SIG-M5 (cell line): ENCODE results near the gene MUC5AC.

ENCODE experiments used
- DNase-seq: peaks from one replicate; lab custom pipeline; 2025; lab: John Stamatoyannopoulos, UW

The MUC5AC gene

DNA sequence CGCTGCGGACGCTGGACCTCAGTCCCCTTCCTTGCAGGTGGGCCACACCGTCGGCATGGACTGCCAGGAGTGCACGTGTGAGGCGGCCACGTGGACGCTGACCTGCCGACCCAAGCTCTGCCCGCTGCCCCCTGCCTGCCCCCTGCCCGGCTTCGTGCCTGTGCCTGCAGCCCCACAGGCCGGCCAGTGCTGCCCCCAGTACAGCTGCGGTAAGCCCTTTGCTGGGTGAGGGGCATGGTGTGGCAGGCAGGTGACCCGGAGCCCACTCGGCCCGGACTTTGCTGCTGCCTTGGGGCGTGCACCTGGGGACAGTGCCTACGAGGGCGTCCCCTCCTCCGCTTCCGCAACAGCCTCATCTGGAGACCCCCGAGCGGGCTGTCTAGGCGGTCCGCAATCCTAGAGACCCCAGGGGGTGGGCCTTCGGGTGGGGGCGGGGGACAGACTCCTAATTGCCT lies 39.7 kb downstream of the MUC5AC start:
- no peak for DNase-seq

DNA sequence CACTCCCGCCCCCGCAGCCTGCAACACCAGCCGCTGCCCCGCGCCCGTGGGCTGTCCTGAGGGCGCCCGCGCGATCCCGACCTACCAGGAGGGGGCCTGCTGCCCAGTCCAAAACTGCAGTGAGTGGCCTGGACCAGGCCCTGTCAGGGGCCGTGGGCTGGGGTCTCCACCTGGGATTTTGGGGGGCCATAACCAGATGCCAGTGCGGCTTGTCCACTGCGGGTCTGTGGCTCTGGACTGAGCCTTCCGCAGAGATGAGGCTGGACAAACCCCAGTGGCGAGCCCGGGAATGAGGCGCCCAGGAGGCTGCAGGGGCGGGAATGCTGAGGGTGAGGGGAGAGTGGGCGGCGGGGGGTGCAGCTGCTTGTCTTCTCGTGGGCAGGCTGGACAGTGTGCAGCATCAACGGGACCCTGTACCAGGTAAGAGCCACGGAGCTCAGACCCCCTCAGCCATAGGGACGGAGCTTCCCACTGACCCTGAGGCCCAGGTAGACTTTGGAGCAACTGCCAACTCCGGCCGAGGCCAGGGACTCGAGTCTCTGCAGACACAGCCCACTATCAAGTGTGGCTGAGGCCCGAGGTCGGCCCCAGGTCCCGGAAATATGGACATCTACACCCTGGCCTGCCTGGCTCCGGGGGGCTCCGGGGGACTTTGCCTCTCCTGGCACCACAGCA lies 40.3 kb downstream of the MUC5AC start:
- no peak for DNase-seq

DNA sequence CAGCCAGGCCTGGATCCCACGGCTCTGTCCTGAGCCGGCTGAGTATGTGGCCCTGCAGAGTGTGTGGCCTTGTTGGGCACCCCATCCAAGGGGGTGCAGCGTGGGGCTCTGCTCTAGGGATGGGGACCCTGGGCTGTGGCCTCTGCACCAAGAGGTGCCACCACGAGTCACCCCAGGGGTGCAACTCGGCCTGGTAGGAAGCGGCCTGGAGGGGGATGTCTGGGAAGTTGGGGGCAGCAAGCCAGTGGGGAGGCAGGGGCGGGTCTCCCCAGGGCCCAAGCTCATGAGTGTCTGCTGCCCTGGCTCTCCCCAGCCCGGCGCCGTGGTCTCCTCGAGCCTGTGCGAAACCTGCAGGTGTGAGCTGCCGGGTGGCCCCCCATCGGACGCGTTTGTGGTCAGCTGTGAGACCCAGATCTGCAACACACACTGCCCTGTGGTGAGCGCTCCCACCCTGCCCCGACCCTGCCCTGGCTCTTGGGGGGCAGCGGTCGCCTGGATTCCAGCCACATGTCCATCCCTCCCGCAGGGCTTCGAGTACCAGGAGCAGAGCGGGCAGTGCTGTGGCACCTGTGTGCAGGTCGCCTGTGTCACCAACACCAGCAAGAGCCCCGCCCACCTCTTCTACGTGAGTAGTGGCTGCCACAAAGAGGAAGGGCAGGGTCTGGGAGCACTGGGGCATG lies 40.9 kb downstream of the MUC5AC start:
- no peak for DNase-seq

DNA sequence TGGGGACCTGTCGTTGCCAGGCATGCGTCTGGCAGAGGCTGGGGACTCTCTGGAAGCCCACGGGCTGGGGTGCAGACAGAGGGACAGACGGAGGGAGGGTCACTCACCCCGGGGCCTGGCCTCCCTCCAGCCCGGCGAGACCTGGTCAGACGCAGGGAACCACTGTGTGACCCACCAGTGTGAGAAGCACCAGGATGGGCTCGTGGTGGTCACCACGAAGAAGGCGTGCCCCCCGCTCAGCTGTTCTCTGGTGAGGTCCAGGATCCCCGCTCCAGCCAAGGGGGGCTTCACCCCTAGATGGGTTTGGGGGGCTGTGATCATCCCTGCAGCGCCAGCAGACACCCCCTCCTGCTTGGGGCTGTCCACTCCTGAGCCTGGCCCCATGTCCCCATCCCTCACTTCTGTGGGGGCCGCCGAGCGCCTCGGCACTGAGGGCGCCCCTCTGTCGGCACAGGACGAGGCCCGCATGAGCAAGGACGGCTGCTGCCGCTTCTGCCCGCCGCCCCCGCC lies 41.5 kb downstream of the MUC5AC start:
- no peak for DNase-seq

DNA sequence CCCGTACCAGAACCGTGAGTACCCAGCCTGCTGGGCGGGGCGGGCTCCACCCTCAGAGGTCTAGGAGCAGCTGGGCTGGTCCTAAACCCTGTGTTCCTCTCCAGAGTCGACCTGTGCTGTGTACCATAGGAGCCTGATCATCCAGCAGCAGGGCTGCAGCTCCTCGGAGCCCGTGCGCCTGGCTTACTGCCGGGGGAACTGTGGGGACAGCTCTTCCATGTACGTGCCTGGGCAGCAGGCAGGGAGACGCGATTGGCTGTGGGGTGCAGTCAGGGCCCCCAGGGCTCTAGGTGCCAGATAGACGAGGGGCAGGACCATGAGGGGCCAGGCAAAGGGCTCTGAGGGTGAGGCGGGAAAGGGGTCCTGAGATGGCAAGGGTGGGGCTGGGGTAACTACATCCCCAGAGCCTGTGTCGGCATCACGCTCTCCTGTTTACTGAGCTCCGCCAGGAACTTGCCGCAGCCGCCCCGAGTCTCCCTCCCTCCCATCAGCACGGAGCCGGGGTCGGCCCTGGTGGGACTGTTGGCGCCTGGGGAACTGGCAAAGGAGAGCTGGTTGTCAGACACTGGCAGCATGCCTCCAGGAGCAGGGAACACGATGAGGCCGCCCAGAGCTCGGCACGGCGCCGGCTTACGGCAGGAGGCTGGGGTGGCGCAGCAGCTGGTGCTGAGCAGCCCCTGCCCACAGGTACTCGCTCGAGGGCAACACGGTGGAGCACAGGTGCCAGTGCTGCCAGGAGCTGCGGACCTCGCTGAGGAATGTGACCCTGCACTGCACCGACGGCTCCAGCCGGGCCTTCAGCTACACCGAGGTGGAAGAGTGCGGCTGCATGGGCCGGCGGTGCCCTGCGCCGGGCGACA lies 42.2 kb downstream of the MUC5AC start:
- no peak for DNase-seq

DNA sequence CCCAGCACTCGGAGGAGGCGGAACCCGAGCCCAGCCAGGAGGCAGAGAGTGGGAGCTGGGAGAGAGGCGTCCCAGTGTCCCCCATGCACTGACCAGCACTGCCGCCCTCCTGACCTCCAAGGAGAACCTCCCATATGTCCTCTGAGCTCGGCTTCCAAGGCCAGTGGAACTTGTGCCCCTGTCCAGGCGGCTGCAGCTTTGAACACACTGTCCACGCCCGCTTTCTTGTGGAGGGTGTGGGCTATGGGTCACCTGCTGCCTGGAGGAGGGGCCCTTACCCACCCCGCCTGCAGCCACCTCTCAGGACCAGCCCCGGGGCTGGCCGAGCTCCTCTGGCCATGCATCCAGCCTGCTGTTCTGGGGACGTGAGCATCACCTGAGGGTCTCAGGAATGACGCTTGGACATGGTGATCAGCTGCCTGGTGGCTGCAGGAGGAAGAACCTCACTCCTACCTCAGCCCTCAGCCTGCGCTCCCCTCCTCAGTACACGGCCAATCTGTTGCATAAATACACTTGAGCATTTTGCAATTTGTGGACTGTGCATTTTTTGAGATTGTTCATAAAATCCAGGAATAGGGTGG lies 42.9 kb downstream of the MUC5AC start:
- DNase-seq = no peak

DNA sequence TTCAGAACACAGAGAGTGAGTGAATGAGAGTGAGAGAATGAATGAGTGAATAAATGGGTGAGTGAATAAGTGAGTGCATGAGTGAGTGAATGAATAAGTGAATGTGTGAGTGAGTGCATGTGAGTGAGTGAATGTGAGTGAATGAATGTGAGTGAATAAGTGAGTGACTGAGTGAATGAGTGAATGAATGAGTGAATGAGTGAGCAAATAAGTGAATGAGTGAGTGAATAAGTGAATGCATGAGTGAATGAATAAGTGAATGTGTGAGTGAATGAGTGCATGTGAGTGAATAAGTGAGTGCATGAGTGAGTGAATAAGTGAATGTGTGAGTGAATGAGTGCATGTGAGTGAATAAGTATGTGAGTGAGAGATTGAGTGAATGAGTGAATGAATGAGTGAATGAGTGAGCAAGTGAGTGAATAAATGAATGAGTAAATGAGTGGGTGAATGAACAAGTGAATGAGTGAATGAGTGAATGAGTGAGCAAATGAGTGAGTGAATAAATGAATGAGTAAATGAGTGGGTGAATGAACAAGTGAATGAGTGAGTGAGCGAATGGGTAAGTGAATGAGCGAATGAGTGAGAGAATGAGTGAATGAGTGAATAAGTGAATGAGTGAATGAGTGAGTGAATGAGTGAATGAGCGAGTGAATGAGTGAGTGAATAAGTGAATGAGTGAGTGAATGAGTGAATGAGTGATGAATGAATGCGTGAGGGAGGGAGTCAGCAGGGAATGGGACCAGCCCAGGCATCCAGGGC lies 43.8 kb downstream of the MUC5AC start:
- no peak for DNase-seq

DNA sequence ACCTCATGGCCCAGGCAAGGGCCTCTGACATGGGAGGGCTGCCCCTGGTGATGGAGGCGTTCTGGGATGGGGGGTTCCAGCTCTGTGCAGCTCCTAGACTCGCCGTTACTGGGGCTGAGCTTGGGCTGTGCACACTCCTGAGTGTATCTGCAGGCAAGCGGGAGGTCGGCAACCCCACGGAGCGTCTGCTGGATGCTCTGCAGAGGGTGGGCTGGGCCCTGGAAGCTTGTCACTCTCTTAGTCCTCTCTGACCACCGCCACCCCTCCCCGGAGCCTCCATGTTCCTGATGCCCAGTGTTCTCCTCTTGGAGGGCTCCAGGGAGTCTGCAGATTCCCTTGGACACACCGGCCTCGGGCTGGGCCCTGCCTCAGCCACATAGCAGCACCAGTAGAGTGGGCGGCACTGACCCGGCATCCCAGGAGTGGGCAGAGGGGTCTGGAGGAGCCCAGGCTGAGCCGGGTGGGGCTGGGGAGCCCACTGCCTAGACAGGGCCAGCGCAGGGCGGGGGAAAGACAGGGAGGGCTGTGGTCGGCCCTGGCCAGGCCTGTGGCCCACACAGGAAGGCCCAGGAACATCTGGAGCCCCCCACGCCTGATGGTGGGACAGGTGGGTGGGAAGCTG lies 44.5 kb downstream of the MUC5AC start:
- DNase-seq = no peak

DNA sequence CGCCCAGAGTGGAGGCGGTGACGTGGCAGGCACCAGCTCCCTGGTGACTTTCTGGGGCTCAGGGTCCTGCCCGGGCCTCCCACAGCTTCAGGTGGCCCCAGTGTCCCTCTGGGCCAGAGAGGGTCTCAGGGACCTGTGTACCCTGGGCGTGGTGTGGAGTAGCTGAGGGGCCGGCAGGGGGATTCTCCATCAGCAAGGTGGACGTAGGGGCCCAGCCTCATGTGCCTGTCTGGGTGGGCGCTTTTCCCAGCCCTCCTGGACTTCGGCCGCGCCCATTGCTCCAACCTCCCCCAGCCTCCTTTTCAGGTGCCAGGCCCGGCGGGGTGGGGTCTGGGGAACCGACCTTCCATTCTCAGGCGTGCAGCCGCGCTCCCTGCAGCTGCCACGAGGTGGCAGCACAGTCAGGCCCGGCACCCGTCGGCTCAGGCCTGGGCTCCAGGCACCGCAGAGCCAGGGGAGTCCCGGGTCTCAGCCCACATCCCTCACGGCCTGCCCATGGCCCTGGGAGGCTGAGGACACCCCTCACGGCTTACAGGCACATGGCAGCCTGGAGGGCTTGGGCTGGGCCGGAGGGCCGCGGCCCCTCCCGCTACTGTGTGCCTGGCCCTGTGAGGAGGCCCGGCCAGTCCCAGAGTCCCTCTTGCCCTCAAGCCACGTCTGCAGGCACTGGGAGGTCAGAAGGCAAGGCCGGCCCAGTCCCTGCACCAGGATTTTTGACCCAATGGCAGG lies 45.2 kb downstream of the MUC5AC start:
- no peak for DNase-seq

DNA sequence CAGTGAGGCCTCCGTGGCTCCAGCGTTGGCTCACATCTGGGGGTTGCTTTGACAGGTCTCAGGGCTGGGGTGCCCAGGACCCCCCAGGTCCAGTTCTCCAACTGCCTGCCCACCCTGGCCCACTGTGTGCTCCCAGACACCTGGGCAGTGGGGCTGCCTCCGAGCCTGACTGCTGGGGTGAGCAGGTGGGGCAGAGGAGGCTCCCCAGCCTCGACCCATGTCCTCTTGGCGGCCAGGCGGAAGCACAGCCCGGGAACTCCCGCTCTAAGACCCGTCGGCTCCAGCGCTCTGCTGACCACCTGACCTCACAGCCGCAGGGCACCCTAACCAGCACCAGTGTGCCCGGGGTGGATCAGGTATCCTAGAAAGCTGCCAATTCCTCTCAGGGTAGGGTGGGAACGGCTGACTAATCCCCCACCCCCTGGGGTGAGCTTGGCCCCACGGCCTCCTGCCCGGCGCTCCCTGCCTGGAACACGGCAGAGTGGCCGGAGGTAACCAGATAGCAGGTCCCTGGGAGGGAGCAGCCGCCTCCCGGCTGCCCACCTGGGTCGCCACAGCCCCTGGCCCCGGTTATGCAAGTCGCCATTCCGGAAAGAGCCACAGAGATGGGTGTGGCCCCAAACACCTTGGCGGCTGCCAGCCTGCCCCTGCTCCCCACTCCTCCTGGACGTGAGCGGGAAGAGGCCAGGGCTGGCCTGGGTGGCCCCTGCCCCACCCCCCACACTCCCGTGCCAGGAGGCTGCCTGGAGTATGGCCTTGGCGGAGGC lies 45.9 kb downstream of the MUC5AC start:
- DNase-seq = no peak

DNA sequence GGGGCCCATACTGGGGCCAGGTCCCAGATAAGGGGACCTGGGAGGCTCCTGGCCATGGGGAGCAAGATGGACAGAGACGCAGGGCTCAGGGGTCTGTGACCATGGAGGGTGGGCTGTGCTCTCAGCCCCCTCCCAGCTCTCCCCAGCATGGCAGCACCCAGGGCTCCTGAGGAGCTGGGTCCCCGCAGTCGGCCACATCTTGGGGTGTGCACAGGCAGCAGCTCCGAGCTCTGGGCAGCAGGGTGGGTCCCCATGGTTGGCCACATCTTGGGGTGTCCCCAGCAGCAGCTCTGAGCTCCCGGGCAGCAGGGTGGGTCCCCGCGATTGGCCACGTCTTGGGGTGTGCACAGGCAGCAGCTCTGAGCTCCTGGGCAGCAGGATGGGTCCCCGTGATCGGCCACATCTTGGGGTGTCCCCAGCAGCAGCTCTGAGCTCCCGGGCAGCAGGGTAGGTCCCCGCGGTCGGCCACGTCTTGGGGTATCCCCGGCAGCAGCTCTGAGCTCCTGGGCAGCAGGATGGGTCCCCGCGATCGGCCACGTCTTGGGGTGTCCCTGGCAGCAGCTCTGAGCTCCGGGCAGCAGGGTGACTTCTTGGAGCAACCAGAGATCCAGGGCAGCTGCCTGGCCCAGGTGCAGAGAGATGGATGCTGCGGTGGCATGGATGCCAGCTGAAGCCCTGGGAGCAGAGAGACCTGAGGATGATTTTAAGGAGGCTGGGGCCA lies 46.8 kb downstream of the MUC5AC start:
- no peak for DNase-seq

DNA sequence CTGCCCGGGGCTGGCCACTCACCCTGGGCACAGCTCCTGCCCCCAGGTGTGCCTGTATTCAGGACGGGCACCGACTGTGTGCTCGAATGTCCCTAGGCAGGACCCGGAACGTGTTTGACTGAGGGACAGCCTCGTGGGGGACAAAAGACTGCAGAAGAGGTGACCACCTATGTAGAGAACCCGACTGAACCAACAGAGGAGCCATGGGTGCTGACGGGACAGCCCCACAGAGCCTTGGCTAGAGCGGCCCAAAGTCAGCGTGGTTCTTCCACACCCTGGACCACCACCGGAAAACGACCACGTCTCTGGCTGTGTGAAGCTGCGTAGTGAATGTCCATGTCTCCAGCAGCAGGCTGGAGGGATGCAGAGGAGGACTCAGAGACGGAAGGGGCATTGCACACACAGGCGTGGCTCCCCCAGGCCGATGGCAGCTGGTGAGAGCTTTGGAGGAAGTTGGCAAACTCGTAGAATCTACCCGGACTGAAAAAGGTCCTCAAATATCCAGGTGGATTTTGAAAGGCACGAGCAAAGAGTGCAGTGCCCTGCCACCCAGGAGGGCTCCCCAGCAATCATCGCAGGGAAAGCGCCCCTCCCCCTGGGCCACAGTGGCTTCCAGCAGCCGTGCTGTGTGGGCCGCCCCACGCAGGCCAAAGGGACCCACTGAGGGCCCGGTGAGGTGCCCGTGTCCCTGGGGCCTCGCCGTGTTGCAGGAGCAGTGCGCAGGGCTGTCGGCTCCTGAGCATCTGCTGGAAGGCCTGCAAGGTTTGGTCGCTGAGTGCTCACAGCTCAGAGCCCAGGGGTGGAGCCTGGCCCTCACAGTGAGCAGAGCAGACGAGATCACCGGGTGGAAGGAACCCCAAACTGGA lies 47.6 kb downstream of the MUC5AC start:
- DNase-seq = no peak

DNA sequence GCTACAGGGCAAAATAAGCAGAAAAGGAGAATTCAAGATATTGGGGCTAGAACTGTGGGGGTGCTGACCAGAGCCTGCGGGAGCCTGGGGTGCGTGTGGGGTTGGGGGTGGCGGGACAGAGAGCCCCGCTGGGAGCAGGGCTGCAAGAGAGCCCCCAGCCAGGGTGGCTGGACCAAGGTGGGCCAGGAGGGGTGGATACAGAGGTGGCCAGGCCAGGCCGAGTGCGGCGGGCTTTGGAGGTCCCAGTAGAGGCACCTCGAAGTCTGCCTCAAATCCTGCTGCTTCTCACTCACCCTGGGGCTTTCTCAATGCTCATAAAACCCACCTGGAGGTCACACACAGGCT lies 48.2 kb downstream of the MUC5AC start:
- DNase-seq = no peak

DNA sequence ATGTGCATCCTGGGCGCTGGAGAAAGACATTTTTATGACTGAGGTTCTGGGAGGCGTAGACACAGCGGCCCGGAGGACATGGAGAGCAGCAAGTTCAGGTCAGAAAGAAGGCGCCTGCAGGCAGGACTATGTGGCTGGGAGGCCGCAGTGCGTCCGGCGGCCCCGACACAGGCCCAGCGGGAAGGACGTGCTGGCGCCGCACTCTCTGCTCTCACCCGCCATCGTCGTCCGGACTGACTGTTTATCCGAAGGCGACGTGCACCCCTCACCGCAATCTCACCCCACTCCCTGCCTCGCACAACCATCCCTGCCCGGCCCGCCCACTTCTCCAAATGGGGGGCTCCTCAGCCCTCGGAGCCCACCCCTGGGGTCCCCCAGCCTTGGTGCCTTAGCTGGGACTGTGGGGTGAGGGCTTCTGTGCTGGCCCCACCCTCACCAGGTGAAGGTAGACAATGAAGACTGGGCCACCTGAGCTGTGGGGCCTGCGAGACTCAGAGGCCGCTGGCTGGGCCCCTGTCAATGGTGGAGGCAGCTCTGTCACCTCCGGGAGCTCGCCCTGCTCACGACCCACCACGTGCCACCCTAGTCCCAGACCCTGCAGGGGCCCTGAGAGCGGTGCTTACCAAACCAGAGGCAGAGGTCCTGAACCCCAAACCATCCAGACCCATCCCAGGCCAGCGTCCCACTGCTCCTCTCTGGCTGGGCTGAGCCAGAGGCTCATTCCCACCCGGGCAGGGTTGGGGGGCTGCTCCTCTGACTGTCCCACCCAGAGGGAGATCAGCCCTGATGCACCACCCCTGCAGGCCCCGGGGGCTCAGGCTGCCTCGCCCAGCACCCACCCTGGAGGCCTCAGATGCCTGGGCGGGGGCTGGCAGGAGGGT lies 48.9 kb downstream of the MUC5AC start:
- no peak for DNase-seq

DNA sequence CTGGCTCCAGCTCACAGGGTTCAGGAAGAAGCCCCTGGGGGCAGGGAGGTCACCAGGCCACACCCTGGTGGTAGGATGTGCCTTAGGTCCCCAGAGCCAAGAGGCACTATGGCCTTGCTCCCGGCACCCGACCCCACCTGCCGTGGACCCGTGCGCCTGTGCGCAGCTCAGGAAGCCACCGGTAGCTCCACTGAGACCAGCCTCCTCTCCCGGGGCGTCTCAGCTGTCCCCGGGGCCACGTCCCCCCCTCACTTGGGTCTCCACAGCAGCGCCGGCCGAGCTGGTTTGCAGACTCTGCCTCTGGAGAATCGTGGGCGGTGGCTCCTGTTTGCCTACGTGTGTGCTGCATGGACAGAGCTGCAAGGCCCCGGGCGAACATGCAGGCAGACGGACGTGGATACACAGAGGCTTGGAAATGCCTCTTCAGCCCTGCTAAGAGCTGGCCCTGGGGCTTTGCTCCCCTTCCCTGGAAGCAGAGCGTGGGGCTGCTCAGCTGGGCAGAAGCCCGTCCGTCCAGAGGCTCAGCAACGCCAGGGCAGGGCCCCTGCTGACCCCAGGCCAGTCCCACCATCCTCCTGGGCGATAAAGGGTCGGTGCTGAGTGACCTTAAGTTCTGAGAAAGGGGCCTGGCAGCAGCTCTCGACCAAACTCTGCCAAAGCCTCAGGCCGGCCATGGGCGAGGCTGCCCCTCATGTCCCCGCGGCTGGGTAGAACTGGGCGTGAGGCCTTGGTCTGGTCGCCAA lies 49.8 kb downstream of the MUC5AC start:
- no peak for DNase-seq

DNA sequence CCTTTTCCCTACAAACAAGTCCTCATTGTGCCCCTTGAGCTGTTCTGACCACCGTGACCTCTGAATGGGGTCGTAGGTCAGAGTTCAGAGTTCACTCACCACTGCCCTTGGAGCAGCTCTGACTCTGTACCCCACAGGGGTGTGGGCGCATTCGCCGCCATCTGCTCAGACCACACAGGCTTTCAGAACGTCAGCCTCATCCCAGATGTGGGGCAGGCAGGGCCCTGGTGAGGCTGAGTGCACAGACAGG lies 50.3 kb downstream of the MUC5AC start:
- DNase-seq = no peak
